Activated CD4-positive, alpha-beta T cell treated with anti-CD3 and anti-CD28 coated beads, Interleukin-2, amount 50 U/mL, for 16 hours (primary cell): Measurements from ENCODE around the gene IDH3G.
"Not testable (repeated sequence)": the region's sequence is repeated elsewhere in the genome, so short reads cannot be mapped to it uniquely, and the experiment has no call there.

Experiments
- DNase-seq: peaks from one replicate; pipeline ENCODE4 v3.0.0-alpha.2; 2020

IDH3G gene

DNA sequence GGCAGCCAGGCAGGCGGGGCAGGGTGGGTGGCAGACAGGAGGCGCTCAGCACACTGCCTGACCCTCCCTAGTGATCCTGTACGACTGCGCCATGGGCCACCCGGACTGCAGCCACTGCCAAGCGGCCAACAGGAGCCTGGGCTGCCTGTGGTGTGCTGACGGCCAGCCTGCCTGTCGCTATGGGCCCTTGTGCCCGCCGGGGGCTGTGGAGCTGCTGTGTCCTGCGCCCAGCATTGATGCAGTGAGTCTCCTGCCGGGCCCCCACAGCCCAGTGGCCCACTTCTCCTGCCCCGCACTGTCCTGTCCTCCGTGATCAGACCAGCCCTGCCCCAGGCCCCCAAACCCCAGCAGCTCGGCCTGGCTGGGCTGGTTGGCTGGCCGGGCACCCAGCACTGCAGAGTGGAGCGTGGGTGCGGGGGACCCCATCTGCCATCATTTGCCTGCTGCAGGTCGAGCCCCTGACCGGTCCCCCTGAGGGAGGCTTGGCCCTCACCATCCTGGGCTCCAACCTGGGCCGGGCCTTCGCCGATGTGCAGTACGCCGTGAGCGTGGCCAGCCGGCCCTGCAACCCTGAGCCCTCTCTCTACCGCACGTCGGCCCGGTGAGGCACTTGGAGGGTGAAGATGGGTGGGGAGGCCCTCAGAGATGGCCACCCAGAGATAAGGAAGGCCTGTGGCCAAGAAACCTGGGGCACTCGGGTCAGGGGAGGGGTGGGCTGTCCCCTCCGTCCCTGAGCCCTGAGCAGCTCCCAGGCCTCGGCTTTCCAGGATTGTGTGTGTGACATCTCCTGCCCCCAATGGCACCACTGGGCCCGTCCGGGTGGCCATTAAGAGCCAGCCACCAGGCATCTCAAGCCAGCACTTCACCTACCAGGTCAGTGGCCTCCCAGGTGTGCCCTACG lies 22.5 kb downstream of the IDH3G start:
- no peak for DNase-seq

GRCh38 chrX:153770601-153771414 lies 23.4 kb downstream of the IDH3G start:
- DNase-seq = no peak

DNA sequence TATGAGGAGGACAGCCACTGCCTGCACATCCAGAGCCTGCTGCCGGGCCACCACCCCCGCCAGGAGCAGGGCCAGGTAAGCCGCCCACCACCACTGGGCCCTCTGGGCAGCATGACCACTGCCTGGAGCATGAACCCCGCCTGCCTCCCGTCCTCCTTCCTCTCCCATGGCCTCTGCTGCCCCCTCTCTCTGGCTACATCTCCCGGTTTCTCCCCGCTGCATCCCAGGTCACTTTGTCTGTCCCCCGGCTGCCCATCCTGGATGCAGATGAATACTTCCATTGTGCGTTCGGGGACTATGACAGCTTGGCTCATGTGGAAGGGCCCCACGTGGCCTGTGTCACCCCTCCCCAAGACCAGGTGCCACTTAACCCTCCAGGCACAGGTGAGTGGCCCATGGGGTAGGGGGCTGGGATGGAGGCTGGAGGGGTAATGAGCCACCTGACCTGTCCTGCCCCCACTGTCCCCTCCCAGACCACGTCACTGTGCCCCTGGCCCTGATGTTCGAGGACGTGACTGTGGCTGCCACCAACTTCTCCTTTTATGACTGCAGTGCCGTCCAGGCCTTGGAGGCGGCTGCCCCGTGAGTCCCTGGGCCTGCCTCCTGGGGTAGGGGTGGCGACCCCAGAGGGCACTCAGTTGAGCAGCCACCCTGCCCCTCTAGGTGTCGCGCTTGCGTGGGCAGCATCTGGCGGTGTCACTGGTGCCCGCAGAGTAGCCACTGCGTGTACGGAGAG lies 24.1 kb downstream of the IDH3G start:
- DNase-seq = no peak

- no peak for DNase-seq
These were observed 24.9 kb downstream of the IDH3G start for GRCh38 chrX:153769158-153769864.

GRCh38 chrX:153768311-153769157 lies 25.6 kb downstream of the IDH3G start:
- no peak for DNase-seq

DNA sequence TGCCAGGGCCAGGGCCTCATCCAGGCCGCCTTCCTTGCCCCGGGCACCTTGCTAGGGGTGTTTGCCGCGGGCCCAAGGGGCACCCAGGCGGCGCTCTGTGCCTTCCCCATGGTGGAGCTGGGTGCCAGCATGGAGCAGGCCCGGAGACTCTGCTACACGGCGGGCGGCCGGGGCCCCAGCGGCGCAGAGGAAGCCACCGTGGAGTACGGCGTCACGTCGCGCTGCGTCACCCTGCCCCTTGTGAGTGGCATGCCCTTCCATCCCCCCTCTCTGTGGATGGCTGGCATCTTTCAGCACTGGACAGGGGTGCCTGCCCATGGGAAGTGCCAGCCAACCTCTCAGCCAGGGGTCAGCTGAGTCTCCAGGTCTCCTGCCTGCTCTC lies 26.5 kb downstream of the IDH3G start:
- no peak for DNase-seq

- no peak for DNase-seq
These were observed 27.1 kb downstream of the IDH3G start for GRCh38 chrX:153766871-153767673.

DNA sequence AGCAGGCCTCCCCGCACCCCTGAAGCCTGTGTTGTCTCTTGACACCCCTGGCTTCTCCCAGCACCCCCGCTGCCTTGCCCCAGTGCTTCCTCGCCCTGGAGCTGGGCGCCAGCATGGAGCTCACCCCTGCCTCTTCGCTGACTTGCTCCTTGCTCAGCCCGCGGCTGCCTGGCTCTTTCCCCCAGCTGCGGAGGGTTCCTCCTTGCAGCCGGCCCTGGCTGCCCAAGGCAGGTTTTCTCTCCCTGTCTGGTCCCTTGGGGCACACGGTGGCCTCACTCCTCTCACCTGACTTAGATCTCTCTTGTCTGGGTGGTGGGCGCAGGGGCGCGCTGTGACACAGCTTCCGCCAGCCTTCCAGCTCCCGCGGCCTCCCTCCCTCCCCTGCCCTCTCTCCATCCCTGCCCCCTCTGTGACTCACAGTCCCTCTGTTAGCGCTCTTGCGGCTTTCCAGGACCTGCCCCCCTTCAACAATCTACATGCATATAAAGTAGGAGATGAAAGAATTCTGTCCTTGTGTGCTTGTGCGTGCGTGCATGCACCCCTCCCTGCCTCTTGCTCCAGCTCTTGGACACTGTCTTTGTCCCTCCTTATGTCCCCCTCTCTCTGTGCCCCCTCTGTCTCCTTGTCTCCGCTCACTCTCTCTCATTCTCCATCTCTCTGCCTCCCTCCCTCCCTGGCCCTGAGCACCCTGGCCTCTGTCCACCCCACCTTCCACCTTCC lies 27.9 kb downstream of the IDH3G start:
- no peak for DNase-seq

DNA sequence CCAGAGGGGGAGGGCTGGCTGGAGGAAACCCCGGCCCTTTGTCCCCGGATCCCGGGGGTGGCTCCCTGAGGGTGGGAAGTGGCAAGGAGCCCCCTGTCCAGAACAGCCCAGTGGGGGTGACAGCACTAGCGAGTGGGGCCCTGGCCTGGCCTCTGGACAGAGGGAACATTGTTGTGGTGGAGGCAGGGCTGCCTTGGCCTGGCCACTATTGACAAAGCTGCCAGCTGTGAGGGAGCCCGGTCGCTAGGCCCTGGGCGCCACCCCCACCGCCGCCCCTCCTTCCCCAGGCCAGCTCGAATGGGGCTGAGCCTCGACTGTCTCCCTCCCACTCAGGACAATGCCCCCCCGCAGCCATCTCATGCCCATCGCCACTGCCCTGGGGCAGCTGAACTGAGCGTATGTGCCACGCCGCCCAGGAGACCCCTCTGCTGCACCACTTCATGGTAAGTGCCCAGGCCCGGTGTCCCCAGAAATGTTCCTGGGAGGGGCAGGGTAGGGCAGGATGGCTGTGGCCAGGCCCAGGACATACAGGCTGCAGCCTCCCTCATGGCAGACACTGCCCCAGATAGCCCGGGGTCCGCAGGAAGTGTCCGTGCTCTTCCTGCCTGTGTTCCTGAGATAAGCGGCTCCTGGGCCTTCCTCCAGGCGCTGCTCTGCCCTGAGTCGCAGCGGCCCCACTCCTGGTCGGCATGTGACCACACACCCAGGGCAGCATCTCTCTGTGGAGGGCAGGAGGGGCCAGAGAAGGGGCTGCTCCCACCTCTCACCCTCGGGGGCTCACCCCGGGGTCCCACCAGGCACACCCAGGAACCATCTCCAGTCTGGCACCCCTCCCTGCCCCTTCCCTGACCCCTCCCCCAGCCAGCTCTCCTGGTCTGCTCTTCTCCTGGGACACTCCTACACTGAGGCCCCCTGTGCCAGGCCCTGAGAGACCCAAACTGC lies 28.8 kb downstream of the IDH3G start:
- DNase-seq = no peak

DNA sequence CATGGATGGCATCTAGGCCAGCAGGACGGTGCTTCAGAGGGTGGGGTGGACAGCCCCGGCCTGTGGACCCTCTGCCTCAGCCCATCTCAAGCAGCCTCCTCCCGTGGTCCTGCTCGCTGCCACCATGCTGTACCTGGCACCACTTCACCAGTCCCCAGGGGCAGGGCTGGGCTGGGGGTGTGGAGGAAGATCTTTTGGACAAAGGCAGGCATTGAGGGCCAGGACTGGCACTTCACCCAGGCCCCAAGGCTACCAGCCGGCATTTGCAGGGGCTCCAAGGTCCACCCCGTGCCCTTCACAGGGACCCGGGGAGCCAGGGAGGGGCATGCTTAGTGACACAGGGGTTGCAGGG lies 29.4 kb downstream of the IDH3G start:
- no peak for DNase-seq

- peak; percentile 77 for DNase-seq
These were observed 30.0 kb downstream of the IDH3G start, which contains the start of gene PLXNB3 for GRCh38 chrX:153763989-153764755. Gene PLXNB3 (plus strand): TSS chrX:153764249. CDS start chrX:153765536, 1,287 bp downstream.

- no peak for DNase-seq
These were observed 30.8 kb downstream of the IDH3G start for GRCh38 chrX:153763298-153763932.

GRCh38 chrX:153762626-153763173 lies 31.5 kb downstream of the IDH3G start:
- no peak for DNase-seq

DNA sequence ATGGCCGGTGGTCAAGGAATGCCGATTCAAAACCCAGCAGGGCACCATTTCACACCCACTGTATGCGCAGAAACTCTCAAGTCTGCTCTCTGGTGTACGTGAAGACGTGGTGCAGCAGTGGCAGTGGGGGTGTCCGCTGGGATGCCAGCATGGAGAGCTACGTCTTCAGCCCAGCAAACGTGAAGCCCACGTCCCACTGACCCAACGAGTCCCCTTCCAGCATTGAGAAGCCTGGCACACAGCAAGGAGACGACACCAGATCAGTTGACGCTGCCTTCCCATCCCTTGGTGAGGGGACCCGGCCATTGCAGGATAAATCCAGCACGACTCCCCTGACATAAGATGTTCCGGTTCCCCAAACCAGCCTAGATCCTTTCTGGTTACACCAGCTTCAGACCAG lies 32.3 kb downstream of the IDH3G start:
- no peak for DNase-seq

DNA sequence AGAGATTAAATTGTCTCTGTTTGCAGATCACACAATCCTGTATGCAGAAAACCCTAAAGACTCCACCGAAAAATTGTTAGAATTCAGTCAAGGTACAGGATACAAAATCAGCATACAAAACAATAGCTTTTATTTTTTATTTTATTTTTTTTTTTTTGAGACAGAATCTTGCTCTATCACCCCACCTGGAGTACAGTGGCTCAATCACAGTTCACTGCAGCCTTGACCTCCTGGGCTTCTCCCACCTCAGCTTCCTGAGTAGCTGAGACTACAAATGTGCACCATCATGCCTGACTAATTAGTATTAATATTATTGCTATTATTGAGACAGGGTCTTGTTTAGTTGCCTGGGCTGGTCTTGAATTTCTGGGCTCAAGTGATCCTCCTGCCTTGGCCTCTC lies 39.0 kb downstream of the IDH3G start:
- no peak for DNase-seq

- DNase-seq = no peak
These were observed 43.9 kb downstream of the IDH3G start for GRCh38 chrX:153750127-153750774.

GRCh38 chrX:153749017-153749416 lies 45.2 kb downstream of the IDH3G start:
- DNase-seq = not testable (repeated sequence)
